ENCODE results near the gene AP4B1. TPM values are rescaled to one million over a fixed set of nuclear protein-coding genes. Genes with fewer than 3 reads are reported as not detected.
A peak's percentile ranks its signal among the peaks of the same experiment; 100 is the strongest.

AP4B1 gene
- total RNA-seq, 1 donor from 2014 or later, result 9.8 TPM

DNA sequence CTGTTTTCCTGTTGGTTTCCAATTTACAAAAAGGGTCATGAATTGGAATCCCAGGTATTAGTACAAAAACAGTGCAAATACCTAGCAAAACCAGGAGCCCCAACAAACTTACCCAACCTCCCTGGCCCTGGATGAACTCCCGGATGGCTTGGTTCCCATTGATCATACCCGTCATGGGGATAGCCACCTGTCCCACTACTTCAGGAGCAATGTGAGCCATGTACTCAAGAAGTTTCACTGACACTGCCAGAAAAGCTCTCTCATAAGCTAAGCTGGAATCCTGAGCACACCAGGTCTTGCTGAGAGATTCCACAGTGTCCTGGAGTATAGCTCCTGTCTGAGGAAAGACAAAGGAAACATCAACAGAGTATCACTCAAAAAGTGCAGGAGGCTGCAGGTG is 22.9 kb downstream of the AP4B1 start:
- no peak overlapping the region for H3K4me3 ChIP-seq (ENCODE audit: low read depth, low read length)
- TF ChIP-seq, protein P1, sequence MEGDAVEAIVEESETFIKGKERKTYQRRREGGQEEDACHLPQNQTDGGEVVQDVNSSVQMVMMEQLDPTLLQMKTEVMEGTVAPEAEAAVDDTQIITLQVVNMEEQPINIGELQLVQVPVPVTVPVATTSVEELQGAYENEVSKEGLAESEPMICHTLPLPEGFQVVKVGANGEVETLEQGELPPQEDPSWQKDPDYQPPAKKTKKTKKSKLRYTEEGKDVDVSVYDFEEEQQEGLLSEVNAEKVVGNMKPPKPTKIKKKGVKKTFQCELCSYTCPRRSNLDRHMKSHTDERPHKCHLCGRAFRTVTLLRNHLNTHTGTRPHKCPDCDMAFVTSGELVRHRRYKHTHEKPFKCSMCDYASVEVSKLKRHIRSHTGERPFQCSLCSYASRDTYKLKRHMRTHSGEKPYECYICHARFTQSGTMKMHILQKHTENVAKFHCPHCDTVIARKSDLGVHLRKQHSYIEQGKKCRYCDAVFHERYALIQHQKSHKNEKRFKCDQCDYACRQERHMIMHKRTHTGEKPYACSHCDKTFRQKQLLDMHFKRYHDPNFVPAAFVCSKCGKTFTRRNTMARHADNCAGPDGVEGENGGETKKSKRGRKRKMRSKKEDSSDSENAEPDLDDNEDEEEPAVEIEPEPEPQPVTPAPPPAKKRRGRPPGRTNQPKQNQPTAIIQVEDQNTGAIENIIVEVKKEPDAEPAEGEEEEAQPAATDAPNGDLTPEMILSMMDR (conservative IDR thresholded peaks at IDR 0.05; ENCODE audit: low read depth, low read length), result no peak

DNA sequence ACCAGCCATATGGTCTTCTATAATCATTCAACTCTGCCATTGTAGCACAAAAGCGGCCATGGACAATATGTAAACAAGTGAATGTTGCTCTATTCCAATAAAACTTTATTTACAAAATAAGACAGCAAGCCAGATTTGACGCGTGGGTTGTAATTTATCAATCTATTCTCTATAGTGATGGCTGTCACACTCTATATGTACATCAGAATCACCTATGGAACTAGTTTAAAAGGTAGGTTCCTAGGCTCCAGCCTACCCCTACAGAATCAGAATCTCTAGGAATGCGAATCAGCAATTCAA is 24.9 kb downstream of the AP4B1 start:
- DNase-seq (ENCODE audit: low read depth), result no peak
- H3K4me3 ChIP-seq (ENCODE audit: low read depth, low read length), result no peak overlapping the region
- TF ChIP-seq, protein P1 (conservative IDR thresholded peaks at IDR 0.05; ENCODE audit: low read depth, low read length), result no peak

More for the DNA sequence above, 22.9 kb downstream of the AP4B1 start:
- no peak for DNase-seq (ENCODE audit: low read depth)

DNA sequence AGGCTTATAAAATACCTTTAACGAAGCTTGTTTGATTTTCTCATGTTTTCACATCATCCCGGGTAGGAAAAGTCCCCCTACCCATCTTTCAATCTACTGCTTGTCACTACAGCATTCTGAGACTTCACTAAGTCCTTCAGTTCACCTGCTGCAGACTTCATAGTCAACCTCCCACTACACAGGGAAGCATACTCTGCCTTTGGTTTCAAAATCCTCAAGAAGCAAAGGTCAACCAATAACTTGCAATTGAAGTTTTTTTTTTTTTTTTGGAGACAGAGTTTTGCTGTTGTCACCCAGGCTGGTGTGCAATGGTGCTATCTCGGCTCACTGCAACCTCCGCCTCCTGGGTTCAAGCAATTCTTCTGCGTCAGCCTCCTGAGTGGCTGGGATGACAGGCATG is 28.4 kb downstream of the AP4B1 start:
- TF ChIP-seq, protein P1 (conservative IDR thresholded peaks at IDR 0.05; ENCODE audit: low read depth, low read length), result no peak
- no peak for DNase-seq (ENCODE audit: low read depth)
- no peak overlapping the region for H3K4me3 ChIP-seq (ENCODE audit: low read depth, low read length)

DNA sequence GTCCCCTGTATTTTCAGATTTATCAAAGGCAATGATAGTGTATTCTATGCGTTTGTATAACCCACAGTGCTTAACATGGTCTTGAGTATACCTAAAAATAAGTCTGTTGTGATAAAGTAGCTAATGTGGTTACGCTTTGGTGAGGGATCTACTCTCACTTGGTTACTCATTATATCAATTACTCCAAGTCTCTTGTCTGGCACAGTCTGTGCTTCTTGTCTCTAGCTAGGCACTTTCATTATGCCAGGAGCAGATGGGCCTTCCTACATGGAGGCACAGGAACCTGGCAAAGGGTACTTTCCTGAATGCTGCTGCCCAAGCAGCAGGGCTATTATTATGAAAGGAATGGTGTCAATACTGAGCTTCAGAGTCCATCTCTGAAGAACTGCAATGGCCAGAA is 28.9 kb downstream of the AP4B1 start:
- no peak overlapping the region for H3K4me3 ChIP-seq (ENCODE audit: low read depth, low read length)
- TF ChIP-seq, protein P1 (conservative IDR thresholded peaks at IDR 0.05; ENCODE audit: low read depth, low read length), result no peak
- DNase-seq (ENCODE audit: low read depth), result peak; percentile 67

DNA sequence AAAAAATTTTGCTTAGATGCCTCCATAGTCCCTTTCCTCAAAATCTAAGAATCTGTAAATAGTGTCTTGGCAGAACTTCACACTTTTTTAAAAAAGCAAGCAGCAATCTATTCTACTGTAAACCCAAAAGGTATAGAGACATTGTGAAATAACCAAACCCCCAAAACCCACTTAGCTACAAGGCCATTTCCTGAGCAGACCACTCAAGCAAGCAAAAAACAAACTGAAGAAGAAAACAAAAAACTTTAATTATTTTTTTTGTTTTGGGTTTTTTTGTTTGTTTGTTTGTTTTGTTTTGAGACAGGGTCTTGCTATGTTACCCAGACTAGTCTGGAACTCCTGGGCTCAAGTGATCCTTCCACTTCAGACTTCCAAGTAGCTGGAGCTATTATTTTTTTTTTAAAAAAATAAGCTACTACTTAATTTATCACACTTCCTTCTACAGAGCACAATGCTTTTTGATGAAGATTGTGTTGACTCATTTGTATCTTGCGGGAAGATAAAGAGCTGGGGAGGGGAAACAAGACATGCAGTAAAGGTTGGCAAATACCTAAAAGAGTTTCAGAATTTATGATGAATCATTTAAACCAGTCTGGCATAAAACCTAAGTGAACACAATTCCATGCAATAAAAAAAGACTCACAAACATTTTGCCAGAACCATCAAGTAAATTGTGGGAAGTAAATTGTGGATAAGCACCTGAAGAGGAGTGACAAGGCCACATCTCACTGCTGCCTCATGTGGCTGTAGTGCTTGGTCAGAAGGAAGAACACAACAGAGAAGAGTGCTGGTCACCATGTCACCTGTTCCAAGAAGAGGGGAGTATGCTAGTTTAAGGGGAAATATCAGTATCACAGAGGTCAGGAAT is 30.4 kb downstream of the AP4B1 start:
- TF ChIP-seq, protein P1 (conservative IDR thresholded peaks at IDR 0.05; ENCODE audit: low read depth, low read length), result peak; percentile 54
- no peak overlapping the region for H3K4me3 ChIP-seq (ENCODE audit: low read depth, low read length)
- no peak for DNase-seq (ENCODE audit: low read depth)

DNA sequence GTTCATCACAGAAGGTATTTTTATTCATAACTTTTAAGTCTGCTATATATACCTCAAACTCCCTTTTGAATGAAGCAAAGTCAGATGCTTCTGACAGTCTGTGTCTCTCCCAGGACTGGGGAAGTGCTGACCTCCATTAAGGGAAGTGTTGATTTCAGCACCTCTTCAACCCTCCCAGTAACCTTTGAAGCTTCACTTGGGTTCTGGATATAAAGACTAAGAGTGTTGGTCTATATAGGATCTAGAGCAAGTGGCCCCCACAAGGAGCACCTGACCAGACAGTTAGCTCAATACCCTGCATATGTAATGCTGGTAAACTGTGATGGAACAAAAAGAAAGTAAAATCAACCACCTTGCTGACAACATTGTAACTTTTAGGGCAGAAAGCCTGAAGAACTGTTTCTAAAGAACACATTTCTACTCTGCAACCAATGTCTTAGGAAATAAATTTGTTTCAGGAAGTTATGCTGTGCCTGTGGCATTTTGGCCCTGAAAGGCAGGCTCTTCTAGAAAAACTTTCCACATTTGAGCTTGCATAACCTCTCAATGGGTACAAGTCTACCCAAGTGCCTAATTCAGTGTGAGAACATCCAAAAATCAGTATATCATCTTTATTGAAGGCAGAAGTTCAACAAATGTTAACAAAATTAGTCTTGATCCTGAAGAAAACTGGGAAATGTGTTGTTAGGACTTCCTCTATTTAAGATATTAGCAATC is 32.2 kb downstream of the AP4B1 start:
- no peak for DNase-seq (ENCODE audit: low read depth)
- TF ChIP-seq, protein P1 (conservative IDR thresholded peaks at IDR 0.05; ENCODE audit: low read depth, low read length), result no peak
- no peak overlapping the region for H3K4me3 ChIP-seq (ENCODE audit: low read depth, low read length)
